Measurements from ENCODE around the gene CRYZL1.

DNA sequence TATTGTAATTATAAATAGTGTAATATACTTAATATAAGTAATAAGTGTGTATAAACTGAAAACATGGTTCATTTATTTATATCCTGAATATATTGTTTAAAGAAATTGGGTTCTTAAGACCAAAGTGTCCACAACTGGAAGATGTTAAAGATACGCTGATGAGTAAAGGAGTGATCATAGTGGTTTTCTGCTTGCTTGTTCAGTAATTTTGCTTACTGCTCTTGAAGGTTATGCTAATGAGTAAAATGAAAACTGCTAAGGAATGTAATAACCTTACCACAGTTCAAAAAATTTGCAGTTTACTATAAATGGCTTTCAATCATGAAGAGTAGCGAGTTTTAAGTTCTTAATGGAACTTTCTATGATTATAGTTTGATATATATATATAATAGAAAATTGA is 75.0 kb downstream of the CRYZL1 start:
- TF ChIP-seq ZNF565 (CRISPR knock-in tag; conservative IDR thresholded peaks at IDR 0.05; ENCODE audit: low read depth), result no peak
- TF ChIP-seq, protein P1, sequence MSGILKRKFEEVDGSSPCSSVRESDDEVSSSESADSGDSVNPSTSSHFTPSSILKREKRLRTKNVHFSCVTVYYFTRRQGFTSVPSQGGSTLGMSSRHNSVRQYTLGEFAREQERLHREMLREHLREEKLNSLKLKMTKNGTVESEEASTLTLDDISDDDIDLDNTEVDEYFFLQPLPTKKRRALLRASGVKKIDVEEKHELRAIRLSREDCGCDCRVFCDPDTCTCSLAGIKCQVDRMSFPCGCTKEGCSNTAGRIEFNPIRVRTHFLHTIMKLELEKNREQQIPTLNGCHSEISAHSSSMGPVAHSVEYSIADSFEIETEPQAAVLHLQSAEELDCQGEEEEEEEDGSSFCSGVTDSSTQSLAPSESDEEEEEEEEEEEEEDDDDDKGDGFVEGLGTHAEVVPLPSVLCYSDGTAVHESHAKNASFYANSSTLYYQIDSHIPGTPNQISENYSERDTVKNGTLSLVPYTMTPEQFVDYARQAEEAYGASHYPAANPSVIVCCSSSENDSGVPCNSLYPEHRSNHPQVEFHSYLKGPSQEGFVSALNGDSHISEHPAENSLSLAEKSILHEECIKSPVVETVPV (CRISPR knock-in tag; IDR thresholded peaks at IDR 0.05), result no peak
- TF ChIP-seq BACH2 (CRISPR knock-in tag; IDR thresholded peaks at IDR 0.05; ENCODE audit: borderline replicate concordance), result no peak
- TF ChIP-seq CREB5 (CRISPR knock-in tag; IDR thresholded peaks at IDR 0.05; ENCODE audit: low read depth), result no peak
- no peak for TF ChIP-seq TCF4 (CRISPR knock-in tag; IDR thresholded peaks at IDR 0.05; ENCODE audit: borderline replicate concordance)
- no peak for TF ChIP-seq ARNTL (CRISPR knock-in tag; IDR thresholded peaks at IDR 0.05; ENCODE audit: borderline replicate concordance, low read depth)
- TF ChIP-seq, protein P2, sequence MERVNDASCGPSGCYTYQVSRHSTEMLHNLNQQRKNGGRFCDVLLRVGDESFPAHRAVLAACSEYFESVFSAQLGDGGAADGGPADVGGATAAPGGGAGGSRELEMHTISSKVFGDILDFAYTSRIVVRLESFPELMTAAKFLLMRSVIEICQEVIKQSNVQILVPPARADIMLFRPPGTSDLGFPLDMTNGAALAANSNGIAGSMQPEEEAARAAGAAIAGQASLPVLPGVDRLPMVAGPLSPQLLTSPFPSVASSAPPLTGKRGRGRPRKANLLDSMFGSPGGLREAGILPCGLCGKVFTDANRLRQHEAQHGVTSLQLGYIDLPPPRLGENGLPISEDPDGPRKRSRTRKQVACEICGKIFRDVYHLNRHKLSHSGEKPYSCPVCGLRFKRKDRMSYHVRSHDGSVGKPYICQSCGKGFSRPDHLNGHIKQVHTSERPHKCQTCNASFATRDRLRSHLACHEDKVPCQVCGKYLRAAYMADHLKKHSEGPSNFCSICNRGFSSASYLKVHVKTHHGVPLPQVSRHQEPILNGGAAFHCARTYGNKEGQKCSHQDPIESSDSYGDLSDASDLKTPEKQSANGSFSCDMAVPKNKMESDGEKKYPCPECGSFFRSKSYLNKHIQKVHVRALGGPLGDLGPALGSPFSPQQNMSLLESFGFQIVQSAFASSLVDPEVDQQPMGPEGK (CRISPR knock-in tag; IDR thresholded peaks at IDR 0.05; ENCODE audit: borderline replicate concordance), result no peak
- TF ChIP-seq PPARA (CRISPR knock-in tag; IDR thresholded peaks at IDR 0.05; ENCODE audit: borderline replicate concordance), result no peak
